HUES64 (cell line): ENCODE measurements around the gene PRRT3. TPM values are rescaled to one million over a fixed set of nuclear protein-coding genes. Genes with fewer than 3 reads are reported as not detected.
A peak's percentile ranks its signal among the peaks of the same experiment; 100 is the strongest.

Source experiments
- H3K27ac ChIP-seq: 2 replicates; pipeline ENCODE4 v1.7.0; 2013; ENCODE audit warnings: low read depth, low read length, inconsistent platforms
- H3K27me3 ChIP-seq: 2 replicates; pipeline ENCODE4 v1.6.1; 2013; ENCODE audit warnings: mild to moderate bottlenecking, low read length; ENCODE audit not compliant: insufficient read depth
- H3K36me3 ChIP-seq: 2 replicates; pipeline ENCODE4 v1.6.1; 2013; ENCODE audit warnings: mild to moderate bottlenecking, low read length; ENCODE audit not compliant: insufficient read depth
- H3K4me1 ChIP-seq: 2 replicates; pipeline ENCODE4 v1.6.1; 2013; ENCODE audit warnings: mild to moderate bottlenecking, low read length, moderate library complexity; ENCODE audit not compliant: insufficient read depth
- H3K4me3 ChIP-seq: 2 replicates; pipeline ENCODE4 v1.5.1; 2013; ENCODE audit warnings: mild to moderate bottlenecking, low read length, moderate library complexity
- H3K9ac ChIP-seq: 2 replicates; pipeline ENCODE4 v1.6.1; 2013; ENCODE audit warnings: mild to moderate bottlenecking, low read depth, low read length
- H3K9me3 ChIP-seq: 2 replicates; pipeline ENCODE4 v1.6.1; 2013; ENCODE audit warnings: low read depth, low read length; ENCODE audit not compliant: insufficient read depth
- WGBS: fragments of 150-250, 120-280 bp; methylation state at CpG from one replicate; pipeline ENCODE4 v1.1.7; 2013; ENCODE audit warnings: missing lambda C conversion rate; 5-methylcytosine and 5-hydroxymethylcytosine counted together
- polyA plus RNA-seq, 2 experiments: library from polyadenylated mRNA; stranded (reverse); fragments of 50-300 nt; gene quantifications; one replicate each; pipeline ENCODE4 v1.2.3, GENCODE V29; 2013

PRRT3 gene
- 6.4 TPM for polyA plus RNA-seq (2013, experiment 1 of 2)
- 7.5 TPM for polyA plus RNA-seq (2013, experiment 2 of 2)

DNA sequence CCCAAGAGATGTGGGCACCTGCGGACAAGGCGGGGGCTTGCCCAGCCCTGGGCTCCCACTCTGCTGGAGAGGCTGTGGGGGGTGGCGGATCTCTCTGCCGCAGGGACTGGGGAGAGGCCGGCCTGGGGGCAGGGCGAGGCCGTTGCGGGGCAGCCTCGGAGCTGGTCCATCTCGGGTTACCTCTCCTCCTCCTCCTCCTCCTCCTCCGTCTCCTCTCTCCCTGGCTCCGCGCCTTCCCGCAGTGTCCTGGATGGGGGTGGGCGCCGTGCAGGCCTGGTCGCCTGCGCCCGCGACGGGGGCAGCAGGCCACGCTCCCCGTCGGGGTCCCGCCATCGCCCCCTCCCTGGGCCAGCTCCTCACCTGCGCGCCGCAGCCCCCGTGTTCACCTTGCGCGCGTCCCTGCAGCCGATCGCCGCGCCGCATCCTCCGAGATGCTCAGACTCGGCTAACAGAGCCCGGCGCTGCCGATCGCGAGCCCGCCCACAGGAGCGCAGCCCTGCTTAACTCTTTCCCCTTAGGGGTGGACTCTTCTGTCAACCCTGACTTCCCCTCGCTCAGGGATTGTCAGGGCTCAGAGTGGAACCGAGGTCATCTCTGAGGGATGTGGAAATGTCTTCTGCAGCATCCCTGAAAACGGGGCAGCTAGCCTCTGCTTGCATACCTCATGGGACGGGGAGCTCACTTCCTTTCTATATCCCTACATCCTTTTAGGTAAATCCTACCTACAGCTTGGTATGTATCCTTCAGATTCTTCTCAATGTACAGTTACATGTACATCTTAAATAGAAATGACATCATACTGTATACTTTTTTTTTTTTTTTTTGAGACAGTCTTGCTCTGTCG lies at the start of gene PRRT3:
Gene PRRT3 (minus strand): TSS at position 447 of the 844 bp plus-strand sequence. CDS start 2,293 bp downstream, outside the sequence.
- WGBS: 3% methylated on average over 51 of the region's 52 CpGs
- H3K36me3 ChIP-seq: peaks cover 17% of the 10 kb centered on the region; the same call in 1 of the 2 replicates
- peaks cover 21% of the 10 kb centered on the region for H3K4me1 ChIP-seq
- H3K27ac ChIP-seq: no peak within 1 kb of the TSS
- H3K9ac ChIP-seq: peak within 1 kb of the TSS; percentile 54; the same call in 1 of the 2 replicates
- H3K9me3 ChIP-seq: no peaks in the 10 kb centered on the region
- H3K4me3 ChIP-seq: peak within 1 kb of the TSS; percentile 75
- no peaks in the 10 kb centered on the region for H3K27me3 ChIP-seq

DNA sequence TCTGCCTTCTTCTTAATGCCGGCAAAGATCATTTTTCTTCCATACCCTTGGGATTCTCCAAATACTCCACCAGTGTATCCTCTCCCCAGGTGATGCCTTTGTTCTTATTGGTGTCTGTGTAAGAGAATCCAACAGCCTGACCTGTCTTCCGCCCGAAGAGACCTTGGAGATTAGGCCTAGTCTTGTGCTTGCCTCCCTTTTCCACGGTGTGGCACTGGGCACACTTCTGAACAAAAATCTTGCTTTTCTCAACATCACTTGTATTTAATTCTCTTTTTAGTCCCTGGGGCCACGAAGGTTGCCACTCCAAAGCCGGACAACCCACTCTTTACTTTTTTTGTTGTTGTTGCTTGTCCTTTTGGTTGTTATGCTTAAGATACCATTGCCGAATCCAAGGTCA lies 48.5 kb upstream of the PRRT3 start:
- no peak overlapping the region for H3K27ac ChIP-seq
- H3K36me3 ChIP-seq: peaks cover 60% of the 10 kb centered on the region
- no peaks in the 10 kb centered on the region for H3K27me3 ChIP-seq
- H3K4me1 ChIP-seq: no peaks in the 10 kb centered on the region
- H3K9ac ChIP-seq: no peak overlapping the region
- H3K4me3 ChIP-seq: no peak overlapping the region
- 96% methylated on average over 7 of the region's 7 CpGs for WGBS
- no peaks in the 10 kb centered on the region for H3K9me3 ChIP-seq

DNA sequence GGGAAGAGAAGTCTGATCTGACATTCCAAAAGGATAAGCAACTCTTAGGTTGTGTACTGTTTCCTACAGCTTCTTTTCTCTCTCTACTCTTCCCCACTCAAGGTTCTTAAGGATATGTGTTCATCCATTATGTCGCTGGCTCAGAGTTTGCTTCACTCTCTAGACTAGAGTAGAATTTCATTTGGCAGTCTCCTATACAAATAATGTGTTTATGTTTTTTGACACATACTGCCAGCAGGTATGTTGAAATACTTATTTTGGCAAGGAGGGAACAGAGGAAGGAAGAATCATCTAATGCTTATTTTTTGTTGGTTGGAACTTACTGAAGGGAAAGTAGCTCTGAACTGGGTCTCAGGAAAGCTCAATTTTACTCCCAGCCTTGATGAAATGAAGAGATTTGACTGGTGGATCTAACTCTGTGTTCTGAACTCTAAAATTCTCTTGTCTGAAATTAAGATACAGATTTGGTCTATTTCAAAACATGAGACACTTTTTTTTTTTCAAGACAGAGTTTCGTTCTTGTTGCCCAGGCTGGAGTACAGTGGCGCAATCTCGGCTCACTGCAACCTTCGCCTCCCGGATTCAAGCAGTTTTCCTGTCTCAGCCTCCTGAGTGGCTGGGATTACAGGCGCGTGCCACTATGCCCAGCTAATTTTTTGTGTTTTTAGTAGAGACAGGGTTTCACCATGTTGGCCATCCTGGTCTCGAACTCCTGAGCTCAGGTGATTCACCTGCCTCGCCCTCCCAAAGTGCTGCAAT lies 42.1 kb upstream of the PRRT3 start:
- H3K4me1 ChIP-seq: no peaks in the 10 kb centered on the region
- WGBS: 91% methylated on average over 10 of the region's 10 CpGs
- no peak overlapping the region for H3K4me3 ChIP-seq
- H3K9ac ChIP-seq: no peak overlapping the region
- no peak overlapping the region for H3K27ac ChIP-seq
- no peaks in the 10 kb centered on the region for H3K9me3 ChIP-seq
- H3K36me3 ChIP-seq: peaks cover 65% of the 10 kb centered on the region
- no peaks in the 10 kb centered on the region for H3K27me3 ChIP-seq

DNA sequence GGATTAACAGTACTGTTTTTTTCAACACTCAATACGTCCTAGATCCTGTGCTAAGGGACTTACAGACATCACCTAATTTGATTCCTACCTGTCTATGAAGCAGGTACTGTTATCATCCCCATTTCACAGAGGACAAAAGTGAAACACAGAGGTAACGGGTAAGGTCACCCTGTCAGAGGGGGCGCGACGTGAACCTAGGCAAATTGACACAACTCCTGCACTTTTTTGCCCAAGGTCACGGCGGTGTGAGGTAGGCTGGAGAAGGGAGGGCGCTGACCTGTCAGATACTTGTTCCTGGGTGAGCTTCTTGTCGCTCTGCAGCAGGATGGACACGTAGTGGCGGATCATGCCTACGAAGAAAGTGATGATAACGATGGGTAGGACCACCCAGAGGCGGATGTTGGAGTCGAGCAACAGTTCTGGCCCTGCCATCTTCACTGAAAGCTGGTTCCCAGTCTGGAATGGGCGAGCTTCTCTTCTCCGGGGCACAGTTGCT lies 34.1 kb upstream of the PRRT3 start:
- Histone ChIP-seq H3K4me3 (peak overlapping the region; percentile 100), H3K27me3 (no peaks in the 10 kb centered on the region), H3K9me3 (no peaks in the 10 kb centered on the region), H3K36me3 (peaks cover 25% of the 10 kb centered on the region; the same call in 1 of the 2 replicates), H3K27ac (peak overlapping the region; percentile 62; the same call in 1 of the 2 replicates), H3K9ac (peak overlapping the region; percentile 98), H3K4me1 (peaks cover 6% of the 10 kb centered on the region; the same call in 1 of the 2 replicates)
- 2% methylated on average over 17 of the region's 17 CpGs for WGBS

DNA sequence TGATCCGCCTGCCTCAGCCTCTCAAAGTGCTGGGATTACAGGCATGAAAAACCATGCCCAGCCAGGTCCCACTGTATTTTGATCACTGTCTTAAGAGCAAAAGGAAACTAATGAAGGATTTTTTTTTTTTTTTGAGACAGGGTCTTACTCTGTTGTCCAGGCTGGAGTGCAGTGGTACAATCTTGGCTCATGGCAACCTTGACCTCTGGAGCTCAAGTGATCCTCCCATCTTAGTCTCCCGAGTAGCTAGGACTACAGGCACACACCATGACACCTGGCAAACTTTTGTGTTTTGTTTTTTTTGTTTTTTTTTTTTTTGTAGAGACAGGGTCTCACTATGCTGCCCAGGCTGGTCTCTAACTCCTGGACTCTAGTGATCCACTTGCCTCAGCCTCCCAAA lies 28.0 kb upstream of the PRRT3 start:
- H3K4me1 ChIP-seq: no peaks in the 10 kb centered on the region
- WGBS: 98% methylated on average over 2 of the region's 2 CpGs
- no peak overlapping the region for H3K4me3 ChIP-seq
- H3K27ac ChIP-seq: no peak overlapping the region
- no peaks in the 10 kb centered on the region for H3K27me3 ChIP-seq
- no peaks in the 10 kb centered on the region for H3K9me3 ChIP-seq
- no peak overlapping the region for H3K9ac ChIP-seq
- peaks cover 41% of the 10 kb centered on the region for H3K36me3 ChIP-seq

DNA sequence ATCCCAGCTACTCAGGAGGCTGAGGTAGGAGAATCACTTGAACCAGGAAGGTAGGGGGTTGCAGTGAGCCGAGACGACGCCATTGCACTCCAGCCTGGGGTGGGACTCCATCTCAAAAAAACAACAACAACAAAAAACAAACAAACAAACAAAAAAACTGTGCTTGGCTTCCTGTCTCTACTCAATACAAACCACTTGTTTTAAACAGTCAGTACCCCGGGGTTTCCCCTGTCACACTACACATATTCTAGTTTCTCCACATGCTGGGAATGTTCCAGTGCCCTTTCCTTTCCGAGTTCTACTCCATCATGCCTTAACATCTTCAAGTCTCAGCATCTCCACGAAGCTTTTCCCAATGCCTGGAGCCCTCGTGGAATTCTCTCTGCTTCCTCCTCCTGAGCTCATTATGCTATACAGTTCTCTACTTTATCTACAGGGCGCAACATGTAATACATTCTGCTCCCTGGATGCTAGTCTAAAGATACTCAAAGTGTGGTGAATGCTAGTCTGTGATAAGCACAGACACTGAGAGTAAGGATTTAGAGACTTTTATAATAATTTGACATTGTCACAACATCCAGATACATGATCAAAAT lies 26.6 kb upstream of the PRRT3 start:
- Histone ChIP-seq H3K27ac (no peak overlapping the region), H3K36me3 (peaks cover 46% of the 10 kb centered on the region)

DNA sequence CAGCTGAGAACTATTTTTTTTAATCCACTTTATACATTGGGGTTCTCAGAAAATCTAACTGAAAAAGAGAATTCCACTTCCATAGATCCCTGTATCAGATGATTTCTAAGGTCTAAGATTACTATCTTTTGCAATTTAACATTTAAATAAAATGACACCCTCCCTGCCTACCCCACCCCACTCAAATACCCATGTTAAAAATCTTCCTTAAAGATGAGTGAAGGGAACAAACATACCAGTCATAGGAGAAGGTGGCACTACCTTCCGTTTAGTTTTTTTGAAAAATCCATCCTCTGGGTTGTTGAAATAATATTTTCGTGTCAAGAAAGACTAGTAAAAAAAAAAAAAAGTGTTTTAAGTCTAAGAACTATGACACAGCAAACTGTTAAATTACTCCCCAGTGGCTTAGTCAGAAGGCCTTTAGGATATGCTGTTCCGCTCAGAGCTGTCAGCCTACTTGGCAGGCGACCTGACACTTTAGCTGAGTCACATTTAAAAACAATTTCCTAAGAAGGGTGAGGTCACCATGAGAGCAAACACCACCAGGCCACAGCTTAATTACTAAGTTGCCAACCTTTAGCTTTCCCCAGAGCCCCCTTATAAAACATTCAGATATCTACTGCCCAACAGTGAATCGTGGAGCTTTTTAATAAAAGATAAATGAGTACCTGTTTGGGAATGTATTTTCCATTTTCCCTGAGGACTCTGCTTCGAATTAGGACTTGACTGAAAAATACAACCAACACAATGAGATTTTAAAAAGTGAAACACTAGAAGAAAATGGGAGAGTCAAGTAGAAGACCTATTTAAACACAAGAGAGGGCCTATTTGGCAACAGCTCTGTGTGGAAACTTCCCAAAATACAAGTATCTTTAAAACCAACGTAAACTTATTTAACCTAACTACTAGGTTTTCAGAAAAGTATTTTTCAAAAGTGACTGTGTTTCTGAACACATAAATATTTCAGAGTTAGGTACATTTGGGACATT lies 24.8 kb upstream of the PRRT3 start:
- 86% methylated on average over 5 of the region's 7 CpGs for WGBS
- H3K9me3 ChIP-seq: no peaks in the 10 kb centered on the region
- no peak overlapping the region; the same call in 1 of the 2 replicates for H3K27ac ChIP-seq
- H3K4me3 ChIP-seq: no peak overlapping the region
- H3K36me3 ChIP-seq: peaks cover 61% of the 10 kb centered on the region
- no peaks in the 10 kb centered on the region for H3K27me3 ChIP-seq
- H3K4me1 ChIP-seq: no peaks in the 10 kb centered on the region
- H3K9ac ChIP-seq: no peak overlapping the region

More for the DNA sequence above, 26.6 kb upstream of the PRRT3 start:
- Histone ChIP-seq H3K9ac (no peak overlapping the region), H3K4me3 (no peak overlapping the region), H3K9me3 (no peaks in the 10 kb centered on the region), H3K27me3 (no peaks in the 10 kb centered on the region), H3K4me1 (no peaks in the 10 kb centered on the region)
- WGBS: 95% methylated on average over 8 of the region's 8 CpGs

DNA sequence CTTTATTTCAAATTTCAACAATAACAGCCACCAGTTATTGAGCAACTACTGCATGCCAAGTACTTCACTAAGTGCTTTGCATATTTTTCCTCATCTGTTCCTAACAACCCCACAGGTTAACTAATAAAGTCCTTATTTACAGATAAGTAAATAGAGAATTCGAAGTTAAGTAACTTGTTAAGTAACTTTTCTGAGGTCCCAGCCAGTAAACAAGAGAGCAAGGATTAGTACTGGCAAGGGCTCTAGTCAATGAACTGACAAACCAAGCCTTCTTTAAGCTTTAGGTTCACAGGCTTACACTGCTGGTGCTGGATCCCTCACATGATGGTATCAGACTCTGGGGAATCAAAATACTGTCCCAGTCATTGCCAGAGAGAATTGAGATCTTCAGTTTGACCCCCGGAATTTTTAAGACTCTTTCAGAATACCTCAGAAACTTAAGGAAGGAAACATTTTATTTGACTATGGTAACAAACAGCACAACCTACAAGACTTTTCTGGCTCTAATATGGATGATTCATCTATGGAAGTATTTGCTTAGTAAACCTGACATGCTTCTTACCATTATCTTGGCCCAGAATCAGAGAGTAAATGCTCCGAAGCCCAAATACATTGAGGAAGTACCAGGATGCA lies 17.9 kb upstream of the PRRT3 start:
- Histone ChIP-seq H3K27ac (no peak overlapping the region), H3K9ac (no peak overlapping the region), H3K36me3 (peaks cover 72% of the 10 kb centered on the region), H3K4me3 (no peak overlapping the region), H3K9me3 (no peaks in the 10 kb centered on the region), H3K27me3 (no peaks in the 10 kb centered on the region), H3K4me1 (no peaks in the 10 kb centered on the region)
- 95% methylated on average over 3 of the region's 3 CpGs for whole genome bisulfite sequencing

DNA sequence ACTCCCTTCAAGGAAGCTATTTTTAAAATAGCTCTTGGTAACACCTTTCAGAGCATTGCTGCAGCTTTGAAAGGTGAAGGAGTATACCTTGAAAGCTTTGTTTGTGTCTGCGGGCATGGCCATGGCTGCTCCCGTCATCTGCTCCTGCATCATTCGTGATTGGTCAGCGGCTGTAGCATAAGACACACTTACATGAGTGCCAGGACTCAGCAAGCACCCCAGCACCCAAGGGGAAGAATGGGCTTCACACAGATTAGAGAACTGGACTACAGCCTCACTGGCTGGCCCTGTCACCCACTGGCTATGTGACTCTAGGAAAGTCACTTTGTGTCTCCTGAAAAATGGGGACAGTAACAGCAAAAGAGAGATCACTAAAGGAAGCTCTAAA lies 17.4 kb upstream of the PRRT3 start:
- H3K9me3 ChIP-seq: no peaks in the 10 kb centered on the region
- no peaks in the 10 kb centered on the region for H3K27me3 ChIP-seq
- no peaks in the 10 kb centered on the region for H3K4me1 ChIP-seq
- no peak overlapping the region for H3K4me3 ChIP-seq
- 93% methylated on average over 4 of the region's 4 CpGs for WGBS
- no peak overlapping the region for H3K9ac ChIP-seq
- H3K36me3 ChIP-seq: peaks cover 69% of the 10 kb centered on the region
- no peak overlapping the region for H3K27ac ChIP-seq

DNA sequence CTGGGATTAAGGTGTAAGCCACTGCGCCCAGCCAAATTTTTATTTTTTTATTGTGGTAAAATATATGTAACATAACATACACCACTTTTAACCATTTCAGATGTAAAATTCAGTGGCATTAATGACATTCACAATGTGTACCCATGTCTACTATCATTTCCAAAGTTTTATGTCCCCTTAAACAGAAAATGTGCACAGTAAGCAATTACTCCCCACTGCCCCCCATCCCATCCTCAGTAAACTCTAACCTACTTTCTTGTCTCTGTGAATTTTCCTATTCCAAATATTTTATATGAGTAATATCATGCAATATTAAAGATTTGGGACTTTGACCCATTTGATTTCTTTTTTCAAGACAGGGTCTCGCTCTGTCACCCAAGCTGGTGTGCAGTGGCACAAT lies 14.6 kb upstream of the PRRT3 start:
- WGBS: 98% methylated on average over 2 of the region's 2 CpGs
- Histone ChIP-seq H3K9ac (no peak overlapping the region), H3K9me3 (no peaks in the 10 kb centered on the region), H3K4me3 (no peak overlapping the region), H3K4me1 (no peaks in the 10 kb centered on the region), H3K27me3 (no peaks in the 10 kb centered on the region), H3K36me3 (peaks cover 55% of the 10 kb centered on the region), H3K27ac (no peak overlapping the region)
